ENCODE measurements around the gene AFF3.

DNA sequence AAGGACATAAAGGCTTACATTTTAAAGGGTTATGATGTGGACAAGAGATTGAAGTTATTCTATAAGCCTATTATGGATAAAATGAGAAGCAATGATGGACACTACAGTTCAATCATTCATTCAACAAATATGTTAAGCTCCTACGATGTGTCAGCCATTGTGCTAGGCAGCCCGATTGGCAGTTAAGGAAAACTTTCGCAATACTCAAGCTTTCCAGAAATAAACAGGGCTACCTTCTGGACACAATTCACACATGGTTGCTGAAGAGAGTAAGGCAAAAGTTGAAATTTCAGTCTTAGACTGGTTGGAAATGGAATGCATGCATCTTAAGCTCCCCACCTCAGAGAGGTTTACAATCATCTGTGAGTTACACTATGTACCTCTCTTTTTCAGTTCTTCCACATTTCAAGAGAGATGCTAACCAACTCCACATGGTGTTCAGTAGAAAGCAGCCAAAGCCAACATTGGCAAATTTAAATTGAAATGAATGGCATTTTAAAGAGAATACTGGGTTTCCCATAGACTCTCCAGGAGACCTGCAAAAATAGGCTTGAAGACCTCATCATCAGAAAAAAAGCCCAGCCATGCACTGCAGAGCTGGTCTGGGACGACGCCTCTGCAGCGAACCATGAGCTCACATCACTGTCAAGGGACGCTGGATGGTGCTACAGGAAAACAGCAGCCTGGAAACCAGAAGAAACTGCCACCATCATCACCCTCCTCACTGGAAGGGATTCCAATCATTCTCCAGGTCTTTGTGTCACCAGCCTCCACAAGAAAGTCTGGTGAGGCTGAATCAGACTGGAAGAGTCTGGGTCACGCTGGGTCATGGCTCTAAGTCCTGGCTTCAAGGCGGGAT lies 276.3 kb downstream of the AFF3 start:
- TF ChIP-seq, protein P1, sequence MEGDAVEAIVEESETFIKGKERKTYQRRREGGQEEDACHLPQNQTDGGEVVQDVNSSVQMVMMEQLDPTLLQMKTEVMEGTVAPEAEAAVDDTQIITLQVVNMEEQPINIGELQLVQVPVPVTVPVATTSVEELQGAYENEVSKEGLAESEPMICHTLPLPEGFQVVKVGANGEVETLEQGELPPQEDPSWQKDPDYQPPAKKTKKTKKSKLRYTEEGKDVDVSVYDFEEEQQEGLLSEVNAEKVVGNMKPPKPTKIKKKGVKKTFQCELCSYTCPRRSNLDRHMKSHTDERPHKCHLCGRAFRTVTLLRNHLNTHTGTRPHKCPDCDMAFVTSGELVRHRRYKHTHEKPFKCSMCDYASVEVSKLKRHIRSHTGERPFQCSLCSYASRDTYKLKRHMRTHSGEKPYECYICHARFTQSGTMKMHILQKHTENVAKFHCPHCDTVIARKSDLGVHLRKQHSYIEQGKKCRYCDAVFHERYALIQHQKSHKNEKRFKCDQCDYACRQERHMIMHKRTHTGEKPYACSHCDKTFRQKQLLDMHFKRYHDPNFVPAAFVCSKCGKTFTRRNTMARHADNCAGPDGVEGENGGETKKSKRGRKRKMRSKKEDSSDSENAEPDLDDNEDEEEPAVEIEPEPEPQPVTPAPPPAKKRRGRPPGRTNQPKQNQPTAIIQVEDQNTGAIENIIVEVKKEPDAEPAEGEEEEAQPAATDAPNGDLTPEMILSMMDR (IDR thresholded peaks at IDR 0.05 in 2 of 3, conservative IDR thresholded peaks at IDR 0.05 in 1 of 3; ENCODE audit: borderline replicate concordance in 1 of 3, insufficient read depth in 1 of 3, low read depth in 2 of 3, low read length in 2 of 3), result no peak
- no peak for TF ChIP-seq YY1 (IDR thresholded peaks at IDR 0.05; ENCODE audit: extremely low read depth, insufficient replicate concordance, low read depth, low read length)
- TF ChIP-seq, protein P2, sequence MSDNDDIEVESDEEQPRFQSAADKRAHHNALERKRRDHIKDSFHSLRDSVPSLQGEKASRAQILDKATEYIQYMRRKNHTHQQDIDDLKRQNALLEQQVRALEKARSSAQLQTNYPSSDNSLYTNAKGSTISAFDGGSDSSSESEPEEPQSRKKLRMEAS (IDR thresholded peaks at IDR 0.05), result no peak
- no peak for TF ChIP-seq EGR1 (IDR thresholded peaks at IDR 0.05; ENCODE audit: low read depth)
- no peak for TF ChIP-seq SP1 (IDR thresholded peaks at IDR 0.05; ENCODE audit: low read depth)
- no peak for TF ChIP-seq ELF1 (IDR thresholded peaks at IDR 0.05; ENCODE audit: borderline replicate concordance, low read depth)

Measured in HCT116 (cell line).